GM18951 (cell line): ENCODE measurements around the gene PROSER3.
A peak's percentile ranks its signal among the peaks of the same experiment; 100 is the strongest.
"Not testable (repeated sequence)": the region's sequence is repeated elsewhere in the genome, so short reads cannot be mapped to it uniquely, and the experiment has no call there.

Experiments
- POLR2A ChIP-seq: IDR thresholded peaks from 4 replicates; pipeline ENCODE4 v1.6.1; 2011; ENCODE audit warnings: mild to moderate bottlenecking; ENCODE audit not compliant: insufficient read length, insufficient read depth; ENCODE audit errors: extremely low read depth
- in situ Hi-C: fragments of 300-500 bp; cut with MboI; formaldehyde crosslinking; loops from one replicate; pipeline ENCODE4 v1.12.0; 2022; ENCODE audit warnings: low sequenced_read_pairs, mixed read lengths, inconsistent platforms; ENCODE audit not compliant: unreplicated experiment

The PROSER3 gene

GRCh38 chr19:35717665-35718344 lies 40.2 kb upstream of the PROSER3 start, which contains the start of gene KMT2B:
KMT2B (plus strand) TSS chr19:35718003; CDS start chr19:35718019, 16 bp downstream.
- in situ Hi-C loops = no loop called here
- peak; percentile 69 for TF ChIP-seq POLR2A

- in situ Hi-C loops = no loop called here
Measured at GRCh38 chr19:35718345-35719041, 39.5 kb upstream of the PROSER3 start.

GRCh38 chr19:35719402-35720162 lies 38.4 kb upstream of the PROSER3 start:
- in situ Hi-C loops = no loop called here
- TF ChIP-seq POLR2A = no peak

More at GRCh38 chr19:35718345-35719041, 39.5 kb upstream of the PROSER3 start:
- no peak for TF ChIP-seq POLR2A

- no peak for TF ChIP-seq POLR2A
- in situ Hi-C loops = no loop called here
Measured at GRCh38 chr19:35720163-35720524, 37.8 kb upstream of the PROSER3 start.

- TF ChIP-seq POLR2A = peak; percentile 17
- in situ Hi-C loops = no loop called here
Measured at GRCh38 chr19:35720648-35721047, 37.3 kb upstream of the PROSER3 start.

GRCh38 chr19:35721374-35721773 lies 36.6 kb upstream of the PROSER3 start:
- no peak for TF ChIP-seq POLR2A
- in situ Hi-C loops = no loop called here

GRCh38 chr19:35722461-35722860 lies 35.5 kb upstream of the PROSER3 start:
- no peak for TF ChIP-seq POLR2A
- in situ Hi-C loops = no loop called here

- no peak for TF ChIP-seq POLR2A
- in situ Hi-C loops = no loop called here
Measured at GRCh38 chr19:35722897-35723296, 35.1 kb upstream of the PROSER3 start.

GRCh38 chr19:35723671-35724070 lies 34.3 kb upstream of the PROSER3 start:
- in situ Hi-C loops = no loop called here
- no peak for TF ChIP-seq POLR2A

GRCh38 chr19:35724132-35724531 lies 33.8 kb upstream of the PROSER3 start:
- in situ Hi-C loops = not testable (repeated sequence)

- no peak for TF ChIP-seq POLR2A
- in situ Hi-C loops = no loop called here
Measured at GRCh38 chr19:35724560-35724959, 33.4 kb upstream of the PROSER3 start.

- in situ Hi-C loops = no loop called here
- TF ChIP-seq POLR2A = no peak
Measured at GRCh38 chr19:35725216-35725861, 32.6 kb upstream of the PROSER3 start.
